OCI-LY7 (cell line): ENCODE data around the gene UPF3A. TPM values are rescaled to one million over a fixed set of nuclear protein-coding genes. Genes with fewer than 3 reads are reported as not detected.

Experiments
- BruUV-seq: library from RNA; stranded (reverse); fragments of 400-500 nt; replicated peaks from 2 replicates; lab custom pipeline; 2021; lab: Mats Ljungman, UMichigan
- CTCF ChIA-PET: fragments of 300-600 bp; sonication (Branson Sonifier 250); formaldehyde crosslinking; loops from one replicate; lab custom pipeline; 2022; ENCODE audit warnings: antibody characterized with exemption; ENCODE audit not compliant: unreplicated experiment; lab: Charles Lee
- POLR2A ChIA-PET: fragments of 300-600 bp; sonication (Branson Sonifier 250); formaldehyde crosslinking; loops from one replicate; lab custom pipeline; 2022; ENCODE audit warnings: antibody characterized with exemption; lab: Charles Lee
- DNase-seq: peaks from one replicate; pipeline ENCODE4 v3.0.0-alpha.2; 2015; ENCODE audit warnings: low spot score
- H2AFZ ChIP-seq: fragments of 200-600 bp; sonication (generic), shearing (Covaris generic); 2 replicates; pipeline ENCODE4 v1.6.1; 2014; ENCODE audit warnings: mild to moderate bottlenecking, antibody characterized with exemption, low read length, moderate library complexity
- H3K27ac ChIP-seq: fragments of 200-600 bp; sonication (generic); 2 replicates; pipeline ENCODE4 v1.5.1; 2014; ENCODE audit warnings: mixed run types, low read depth, mild to moderate bottlenecking, moderate library complexity, low read length, inconsistent platforms; ENCODE audit not compliant: poor library complexity, severe bottlenecking
- H3K36me3 ChIP-seq: fragments of 200-600 bp; sonication (generic); 2 replicates; pipeline ENCODE4 v1.6.1; 2014; ENCODE audit warnings: mild to moderate bottlenecking, antibody characterized with exemption, low read length, moderate library complexity, mixed read lengths; ENCODE audit not compliant: insufficient read depth
- H3K4me1 ChIP-seq: fragments of 200-600 bp; sonication (generic); 2 replicates; pipeline ENCODE4 v1.5.1; 2014; ENCODE audit warnings: mild to moderate bottlenecking, low read length; ENCODE audit not compliant: insufficient read depth, poor library complexity, severe bottlenecking
- H3K4me2 ChIP-seq: fragments of 200-600 bp; sonication (generic); 2 replicates; pipeline ENCODE4 v1.6.1; 2014; ENCODE audit warnings: mild to moderate bottlenecking, low read length
- H3K4me3 ChIP-seq: fragments of 200-600 bp; sonication (generic); 2 replicates; pipeline ENCODE4 v1.5.1; 2014; ENCODE audit warnings: mild to moderate bottlenecking, low read depth, low read length; ENCODE audit not compliant: poor library complexity, severe bottlenecking
- H3K79me2 ChIP-seq: fragments of 200-600 bp; sonication (generic); 2 replicates; pipeline ENCODE4 v1.6.1; 2016; ENCODE audit warnings: low read depth, mild to moderate bottlenecking, low read length, moderate library complexity, mixed read lengths; ENCODE audit not compliant: insufficient read depth
- H3K9me2 ChIP-seq: fragments of 200-600 bp; sonication (generic); 2 replicates; pipeline ENCODE4 v1.6.1; 2016; ENCODE audit warnings: mild to moderate bottlenecking, low read length, mixed read lengths; ENCODE audit not compliant: insufficient read depth
- H3K9me3 ChIP-seq: fragments of 200-600 bp; sonication (generic); 2 replicates; pipeline ENCODE4 v1.6.1; 2014; ENCODE audit warnings: mild to moderate bottlenecking, mixed run types, low read length, mixed read lengths
- H4K20me1 ChIP-seq: fragments of 200-600 bp; sonication (generic); 2 replicates; pipeline ENCODE4 v1.6.1; 2014; ENCODE audit warnings: mild to moderate bottlenecking, antibody characterized with exemption, low read length, moderate library complexity, mixed read lengths; ENCODE audit not compliant: insufficient read depth
- EZH2phosphoT487 ChIP-seq: fragments of 200-600 bp; sonication (generic); IDR thresholded peaks from 2 replicates; pipeline ENCODE4 v1.6.1; 2018; ENCODE audit warnings: low read depth, borderline replicate concordance, mild to moderate bottlenecking, mixed run types, antibody characterized with exemption, low read length, moderate library complexity, mixed read lengths
- intact Hi-C: fragments of 100-400 bp; cut with micrococcal nuclease; formaldehyde crosslinking; loops from one replicate; pipeline ENCODE4 v1.10.0; 2022; ENCODE audit not compliant: unreplicated experiment
- total RNA-seq, 2 experiments: library from RNA; depleted of rRNA in 1 of 2; stranded (reverse); fragments of >200 nt in 1 of 2; shearing (Covaris generic) in 1 of 2; gene quantifications; 2 replicates each; pipeline ENCODE4 v1.2.3, GENCODE V29; 2014 to 2022
- TF ChIP-seq, protein P1 (sequence below): fragments of 200-600 bp; sonication (generic); conservative IDR thresholded peaks from 2 replicates; pipeline ENCODE4 v1.5.1; 2014; ENCODE audit warnings: mild to moderate bottlenecking, antibody characterized with exemption, low read length, moderate library complexity, mixed read lengths

UPF3A gene
- total RNA-seq, 2 experiments from 2014 or later: 27.8 to 55.4 TPM

GRCh38 chr13:114282041-114282670 is 755 bp downstream of the UPF3A start:
- Histone ChIP-seq H3K36me3 (peaks cover 48% of the 10 kb centered on the region), H3K9me3 (no peaks in the 10 kb centered on the region), H4K20me1 (no peaks in the 10 kb centered on the region), H3K9me2 (no peaks in the 10 kb centered on the region), H2AFZ (no peak overlapping the region), H3K4me3 (peak overlapping the region; percentile 85), H3K4me2 (peak overlapping the region; percentile 87), H3K4me1 (peaks cover 20% of the 10 kb centered on the region), H3K27ac (peak overlapping the region; percentile 86), H3K79me2 (peaks cover 19% of the 10 kb centered on the region)
- CTCF ChIA-PET: interaction anchor here (0.6 kb wide), 1 partner anchor 378 kb away, joined by 4 read pairs; no protein-coding TSS in a partner anchor
- POLR2A ChIA-PET: interaction anchor here (0.8 to 1.0 kb wide), 4 partner anchors 13 to 54 kb away, joined by 3 read pairs; no protein-coding TSS in a partner anchor
- peak; percentile 71 for DNase-seq
- intact Hi-C loops: no loop called here
- BruUV-seq: no TSS peak
- no peak for TF ChIP-seq EZH2phosphoT487
- TF ChIP-seq, protein P1, sequence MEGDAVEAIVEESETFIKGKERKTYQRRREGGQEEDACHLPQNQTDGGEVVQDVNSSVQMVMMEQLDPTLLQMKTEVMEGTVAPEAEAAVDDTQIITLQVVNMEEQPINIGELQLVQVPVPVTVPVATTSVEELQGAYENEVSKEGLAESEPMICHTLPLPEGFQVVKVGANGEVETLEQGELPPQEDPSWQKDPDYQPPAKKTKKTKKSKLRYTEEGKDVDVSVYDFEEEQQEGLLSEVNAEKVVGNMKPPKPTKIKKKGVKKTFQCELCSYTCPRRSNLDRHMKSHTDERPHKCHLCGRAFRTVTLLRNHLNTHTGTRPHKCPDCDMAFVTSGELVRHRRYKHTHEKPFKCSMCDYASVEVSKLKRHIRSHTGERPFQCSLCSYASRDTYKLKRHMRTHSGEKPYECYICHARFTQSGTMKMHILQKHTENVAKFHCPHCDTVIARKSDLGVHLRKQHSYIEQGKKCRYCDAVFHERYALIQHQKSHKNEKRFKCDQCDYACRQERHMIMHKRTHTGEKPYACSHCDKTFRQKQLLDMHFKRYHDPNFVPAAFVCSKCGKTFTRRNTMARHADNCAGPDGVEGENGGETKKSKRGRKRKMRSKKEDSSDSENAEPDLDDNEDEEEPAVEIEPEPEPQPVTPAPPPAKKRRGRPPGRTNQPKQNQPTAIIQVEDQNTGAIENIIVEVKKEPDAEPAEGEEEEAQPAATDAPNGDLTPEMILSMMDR: no peak

GRCh38 chr13:114283576-114283975 is 2.2 kb downstream of the UPF3A start:
- no peak overlapping the region for H3K4me3 ChIP-seq
- CTCF ChIA-PET: no interaction called here
- peaks cover 51% of the 10 kb centered on the region for H3K36me3 ChIP-seq
- no peak for DNase-seq
- intact Hi-C loops: no loop called here
- H3K27ac ChIP-seq: no peak overlapping the region
- H3K79me2 ChIP-seq: peaks cover 19% of the 10 kb centered on the region
- no peak for TF ChIP-seq EZH2phosphoT487
- TF ChIP-seq, protein P1: no peak
- no peaks in the 10 kb centered on the region for H3K9me2 ChIP-seq
- no TSS peak for BruUV-seq
- H3K4me1 ChIP-seq: peaks cover 20% of the 10 kb centered on the region
- H2AFZ ChIP-seq: no peak overlapping the region
- H4K20me1 ChIP-seq: no peaks in the 10 kb centered on the region
- peak overlapping the region; percentile 87 for H3K4me2 ChIP-seq
- POLR2A ChIA-PET: no interaction called here
- no peaks in the 10 kb centered on the region for H3K9me3 ChIP-seq

DNA sequence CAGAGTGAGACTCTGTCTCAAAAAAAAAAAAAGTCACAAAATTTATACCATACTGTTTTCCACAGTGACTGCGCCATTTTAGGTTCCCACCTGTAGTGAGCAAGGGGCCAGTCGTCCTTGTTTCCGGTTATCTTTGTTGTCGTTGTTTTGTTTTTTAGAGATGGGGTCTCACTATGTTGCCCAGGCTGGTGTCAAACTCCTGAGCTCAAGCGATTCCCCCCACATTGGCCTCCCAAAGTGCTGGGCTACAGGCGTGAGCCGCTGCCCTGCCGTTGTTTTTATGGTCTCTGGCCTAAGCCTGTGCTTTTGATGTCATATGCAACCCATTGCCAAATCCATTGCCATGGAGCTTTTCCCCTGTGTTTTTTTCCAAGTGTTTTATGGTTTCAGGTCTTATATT is 3.3 kb downstream of the UPF3A start:
- TF ChIP-seq, protein P1: no peak
- TF ChIP-seq EZH2phosphoT487: no peak
- no peak overlapping the region for H3K27ac ChIP-seq
- no peaks in the 10 kb centered on the region for H4K20me1 ChIP-seq
- intact Hi-C loops: no loop called here
- no TSS peak for BruUV-seq
- no peaks in the 10 kb centered on the region for H3K9me3 ChIP-seq
- no peak overlapping the region for H2AFZ ChIP-seq
- peaks cover 19% of the 10 kb centered on the region for H3K79me2 ChIP-seq
- ChIA-PET CTCF (no interaction called here), POLR2A (interaction anchor here (0.6 kb wide), 1 partner anchor 1591 kb away, joined by 3 read pairs; no protein-coding TSS in a partner anchor)
- no peak for DNase-seq
- H3K9me2 ChIP-seq: no peaks in the 10 kb centered on the region
- peaks cover 13% of the 10 kb centered on the region for H3K4me1 ChIP-seq
- no peak overlapping the region for H3K4me3 ChIP-seq
- H3K36me3 ChIP-seq: peaks cover 52% of the 10 kb centered on the region
- H3K4me2 ChIP-seq: no peak overlapping the region
